ENCODE measurements around the gene FOXRED1.

The FOXRED1 gene

GRCh38 chr11:126311401-126312291 lies 42.7 kb downstream of the FOXRED1 start:
- no peak for DNase-seq (ENCODE audit: low read depth in 3 of 3)

GRCh38 chr11:126312961-126313360 lies 44.0 kb downstream of the FOXRED1 start:
- no peak for DNase-seq (ENCODE audit: low read depth in 3 of 3)

GRCh38 chr11:126313826-126314225 lies 44.9 kb downstream of the FOXRED1 start:
- DNase-seq (ENCODE audit: low read depth in 3 of 3) = no peak

GRCh38 chr11:126317432-126317755 lies 48.4 kb downstream of the FOXRED1 start:
- no peak for DNase-seq (ENCODE audit: low read depth in 3 of 3)

- no peak for DNase-seq (ENCODE audit: low read depth in 3 of 3)
These were observed 49.0 kb downstream of the FOXRED1 start for GRCh38 chr11:126317756-126318573.

- DNase-seq (ENCODE audit: low read depth in 3 of 3) = no peak
These were observed 49.8 kb downstream of the FOXRED1 start for GRCh38 chr11:126318574-126319373.

GRCh38 chr11:126319374-126319740 lies 50.4 kb downstream of the FOXRED1 start:
- DNase-seq (ENCODE audit: low read depth in 3 of 3) = no peak

GRCh38 chr11:126322996-126323395 lies 54.0 kb downstream of the FOXRED1 start:
- DNase-seq (ENCODE audit: low read depth in 3 of 3) = no peak

GRCh38 chr11:126327281-126328000 lies 58.5 kb downstream of the FOXRED1 start:
- DNase-seq (ENCODE audit: low read depth in 3 of 3) = no peak
